Hematopoietic multipotent progenitor cell treated with erythropoietin and hydrocortisone succinate and interleukin-3 and kit ligand, for 4 days (in vitro differentiated cells): Measurements from ENCODE around the gene CLCN7.

Source experiments
- DNase-seq: peaks from one replicate; pipeline ENCODE4 v3.0.0-alpha.2; 2015

CLCN7 gene, protein sequence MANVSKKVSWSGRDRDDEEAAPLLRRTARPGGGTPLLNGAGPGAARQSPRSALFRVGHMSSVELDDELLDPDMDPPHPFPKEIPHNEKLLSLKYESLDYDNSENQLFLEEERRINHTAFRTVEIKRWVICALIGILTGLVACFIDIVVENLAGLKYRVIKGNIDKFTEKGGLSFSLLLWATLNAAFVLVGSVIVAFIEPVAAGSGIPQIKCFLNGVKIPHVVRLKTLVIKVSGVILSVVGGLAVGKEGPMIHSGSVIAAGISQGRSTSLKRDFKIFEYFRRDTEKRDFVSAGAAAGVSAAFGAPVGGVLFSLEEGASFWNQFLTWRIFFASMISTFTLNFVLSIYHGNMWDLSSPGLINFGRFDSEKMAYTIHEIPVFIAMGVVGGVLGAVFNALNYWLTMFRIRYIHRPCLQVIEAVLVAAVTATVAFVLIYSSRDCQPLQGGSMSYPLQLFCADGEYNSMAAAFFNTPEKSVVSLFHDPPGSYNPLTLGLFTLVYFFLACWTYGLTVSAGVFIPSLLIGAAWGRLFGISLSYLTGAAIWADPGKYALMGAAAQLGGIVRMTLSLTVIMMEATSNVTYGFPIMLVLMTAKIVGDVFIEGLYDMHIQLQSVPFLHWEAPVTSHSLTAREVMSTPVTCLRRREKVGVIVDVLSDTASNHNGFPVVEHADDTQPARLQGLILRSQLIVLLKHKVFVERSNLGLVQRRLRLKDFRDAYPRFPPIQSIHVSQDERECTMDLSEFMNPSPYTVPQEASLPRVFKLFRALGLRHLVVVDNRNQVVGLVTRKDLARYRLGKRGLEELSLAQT

DNA sequence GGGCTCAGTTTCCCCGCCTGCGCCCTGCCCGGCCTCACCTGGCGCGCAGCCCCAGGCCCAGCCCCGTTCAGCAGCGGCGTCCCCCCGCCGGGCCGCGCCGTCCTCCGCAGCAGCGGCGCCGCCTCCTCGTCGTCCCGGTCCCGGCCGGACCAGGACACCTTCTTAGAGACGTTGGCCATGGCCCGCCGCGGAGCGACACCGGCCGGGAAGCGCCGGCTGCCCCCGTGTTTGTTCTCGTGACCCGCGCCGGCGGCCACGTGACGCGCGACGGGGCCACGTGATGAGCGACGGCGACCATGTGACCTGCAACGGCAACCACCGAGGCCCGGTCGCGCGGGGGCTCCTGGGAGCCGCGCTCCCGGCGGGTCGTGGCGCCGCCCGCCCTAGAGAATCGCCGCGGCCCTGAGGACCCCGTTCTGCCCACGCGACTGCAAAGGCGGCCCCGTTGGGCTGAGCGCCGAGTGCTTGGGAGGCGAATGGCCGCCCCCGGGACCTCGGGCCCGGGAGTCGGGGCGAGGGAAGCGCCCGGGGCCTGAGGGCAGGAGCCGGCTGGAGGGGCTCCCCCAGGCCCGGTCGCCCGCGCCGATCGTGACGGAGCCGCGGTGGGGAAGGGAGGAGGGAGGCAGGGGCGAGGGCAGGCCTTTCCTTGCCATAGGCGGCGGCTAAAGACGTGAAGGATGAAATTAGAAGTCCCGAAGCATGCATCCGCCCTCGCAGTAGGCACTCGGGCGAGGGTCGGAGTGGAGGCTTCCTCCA lies at the start of gene CLCN7:
Gene CLCN7 (minus strand): TSS at position 233 of the 756 bp plus-strand sequence. CDS start 54 bp downstream, at position 179.
- DNase-seq, result peak; percentile 93

DNA sequence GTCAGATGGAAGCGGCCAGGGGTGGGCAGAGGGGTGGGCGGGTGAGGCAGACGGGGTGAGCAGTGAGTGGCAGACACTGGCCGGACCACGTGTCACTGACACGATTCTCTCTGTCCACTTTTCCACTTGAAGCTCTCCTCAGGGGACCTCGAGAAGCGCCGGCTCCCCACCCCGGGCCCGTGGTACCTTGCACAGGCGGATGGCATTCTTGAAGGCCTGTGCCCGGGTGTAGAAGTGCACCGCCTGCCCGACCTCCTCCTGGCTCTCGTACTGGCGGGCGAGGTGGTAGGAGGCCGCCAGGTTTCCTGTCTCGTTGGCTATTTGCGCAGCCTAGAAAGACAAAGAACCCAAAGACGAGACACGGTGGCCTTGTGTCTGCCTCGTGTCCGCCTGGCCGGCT lies 49.5 kb upstream of the CLCN7 start:
- no peak for DNase-seq

DNA sequence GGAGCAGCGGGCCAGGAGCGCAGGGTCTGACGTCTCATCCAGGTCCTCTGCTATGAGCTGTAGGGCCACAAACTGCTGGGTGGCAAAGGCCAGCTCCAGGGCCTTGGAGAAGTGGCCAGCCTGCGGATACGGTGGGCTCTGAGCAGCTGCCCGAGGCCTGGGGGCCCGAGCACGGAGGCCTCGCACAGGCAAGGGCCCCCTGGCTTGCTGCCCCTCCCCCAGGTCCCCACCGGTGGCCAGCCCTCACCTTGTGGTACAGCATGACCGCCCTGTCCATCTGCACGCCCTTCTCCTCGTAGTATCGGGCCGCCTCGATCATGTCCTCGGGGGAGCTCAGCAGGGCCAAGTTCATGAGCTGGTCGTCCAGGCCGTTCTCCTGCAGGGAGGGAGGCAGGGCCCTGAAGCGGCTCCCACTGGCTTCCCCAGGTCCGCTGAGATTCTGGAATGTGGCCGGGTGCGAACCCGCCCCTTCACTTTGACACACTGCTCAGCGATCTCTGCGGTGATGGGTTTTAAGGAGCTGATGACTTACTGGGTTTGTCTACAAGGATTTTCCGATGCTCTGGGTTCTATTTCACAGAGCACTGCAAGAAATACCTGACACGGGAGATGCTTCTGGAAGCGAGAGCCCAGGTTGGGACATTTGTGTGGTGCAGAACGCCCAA lies 48.9 kb upstream of the CLCN7 start:
- DNase-seq, result no peak

DNA sequence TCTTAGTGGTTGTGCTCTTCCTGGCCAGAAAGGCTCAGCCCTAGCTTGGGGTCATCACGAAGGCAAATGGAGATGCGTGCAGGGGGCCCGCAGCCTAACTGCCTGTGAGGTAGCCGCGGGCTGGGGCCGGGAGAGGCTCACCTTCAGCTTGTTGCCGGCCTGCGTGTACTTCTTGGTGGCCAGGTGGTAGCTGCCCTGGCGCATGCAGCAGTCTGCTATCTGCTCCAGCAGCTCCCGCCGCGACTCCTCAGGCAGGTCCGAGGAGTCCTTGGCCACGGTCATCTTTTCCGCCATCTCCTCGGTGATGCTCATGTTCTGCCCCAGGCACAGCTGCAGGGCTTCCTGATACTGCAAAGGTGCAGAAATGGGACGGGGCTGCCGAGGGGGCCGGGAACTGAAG lies 45.6 kb upstream of the CLCN7 start:
- DNase-seq, result no peak

DNA sequence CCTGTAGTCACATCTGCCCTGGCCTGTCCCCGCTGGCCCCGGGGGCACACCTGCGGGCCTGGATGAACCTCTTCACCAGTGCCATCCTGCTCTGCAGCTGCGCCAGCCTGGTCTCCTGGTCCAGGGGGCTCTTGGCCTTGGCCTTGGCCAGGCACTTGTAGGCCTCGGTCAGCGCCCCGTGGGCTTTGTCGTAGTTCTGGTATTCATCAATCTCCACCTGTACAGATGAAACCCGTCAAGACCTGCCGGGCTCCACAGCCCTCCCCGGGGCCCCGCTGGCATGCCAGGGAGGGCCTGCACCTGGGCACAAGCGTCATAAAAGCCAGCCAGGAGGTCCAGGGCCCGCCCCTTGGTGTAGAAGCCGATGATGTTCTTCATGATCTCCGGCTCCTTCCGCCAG lies 45.0 kb upstream of the CLCN7 start:
- DNase-seq, result no peak

DNA sequence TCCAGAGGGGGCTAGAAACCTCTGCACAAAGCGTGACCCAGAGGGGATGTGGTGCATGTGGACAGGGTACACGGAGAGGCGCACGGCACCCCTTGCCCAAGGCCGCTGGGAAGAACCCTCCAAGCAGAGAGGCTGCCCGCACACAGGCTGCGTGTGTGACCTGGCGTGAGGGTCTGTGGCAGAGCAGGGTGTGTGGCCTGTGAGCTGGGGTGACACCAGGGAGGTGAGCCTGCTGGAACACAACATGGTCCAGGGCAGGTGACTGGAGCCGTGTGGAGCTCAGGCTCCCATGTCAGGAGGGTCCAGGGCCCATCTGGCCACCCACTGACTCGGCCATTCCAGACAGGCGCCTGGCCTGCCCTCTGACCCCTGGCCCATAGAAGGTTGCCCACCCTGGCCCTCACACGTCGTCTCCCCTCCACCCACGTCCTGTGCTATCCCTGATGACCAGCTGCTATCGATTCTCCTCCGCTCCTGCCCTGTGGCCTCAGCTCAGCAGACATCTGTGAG lies 43.9 kb upstream of the CLCN7 start:
- DNase-seq, result no peak

DNA sequence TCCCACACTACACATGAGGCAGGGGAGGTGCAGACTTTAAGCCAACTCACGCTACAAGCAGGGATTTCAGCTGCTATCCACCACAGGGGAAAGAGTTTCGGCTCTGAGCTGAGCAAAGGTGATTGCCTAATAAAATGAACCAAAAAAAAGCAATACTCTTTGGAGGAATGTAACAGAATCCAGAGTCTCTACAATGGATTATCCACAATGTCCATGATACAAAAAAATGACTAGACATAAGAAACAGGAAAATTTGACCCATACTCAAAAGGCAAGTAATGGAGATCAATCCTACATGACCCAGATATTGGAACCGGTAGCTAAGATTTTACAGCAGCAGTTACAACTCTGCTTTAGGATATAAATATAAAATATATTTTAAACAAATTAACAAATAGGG lies 39.7 kb upstream of the CLCN7 start:
- DNase-seq, result no peak

DNA sequence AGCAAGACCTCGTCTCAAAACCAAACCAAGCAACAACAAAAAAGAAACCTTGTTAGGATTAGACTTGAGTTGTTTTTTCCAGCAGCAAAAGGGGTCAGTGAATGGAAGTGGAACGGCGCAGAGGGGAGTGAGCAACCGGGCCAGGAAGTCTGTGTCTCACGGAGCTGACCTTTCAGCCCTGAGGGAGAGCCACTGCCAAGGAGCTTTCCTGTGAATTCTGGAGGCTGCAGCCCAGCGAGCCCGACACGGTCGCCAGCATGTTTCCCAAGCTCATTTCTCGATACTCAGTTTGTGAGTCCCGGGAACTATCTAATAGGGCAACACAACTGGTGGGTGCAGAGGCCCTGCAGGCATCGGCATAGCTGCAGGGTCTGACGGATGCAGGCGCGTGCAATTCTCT lies 37.9 kb upstream of the CLCN7 start:
- DNase-seq, result no peak

DNA sequence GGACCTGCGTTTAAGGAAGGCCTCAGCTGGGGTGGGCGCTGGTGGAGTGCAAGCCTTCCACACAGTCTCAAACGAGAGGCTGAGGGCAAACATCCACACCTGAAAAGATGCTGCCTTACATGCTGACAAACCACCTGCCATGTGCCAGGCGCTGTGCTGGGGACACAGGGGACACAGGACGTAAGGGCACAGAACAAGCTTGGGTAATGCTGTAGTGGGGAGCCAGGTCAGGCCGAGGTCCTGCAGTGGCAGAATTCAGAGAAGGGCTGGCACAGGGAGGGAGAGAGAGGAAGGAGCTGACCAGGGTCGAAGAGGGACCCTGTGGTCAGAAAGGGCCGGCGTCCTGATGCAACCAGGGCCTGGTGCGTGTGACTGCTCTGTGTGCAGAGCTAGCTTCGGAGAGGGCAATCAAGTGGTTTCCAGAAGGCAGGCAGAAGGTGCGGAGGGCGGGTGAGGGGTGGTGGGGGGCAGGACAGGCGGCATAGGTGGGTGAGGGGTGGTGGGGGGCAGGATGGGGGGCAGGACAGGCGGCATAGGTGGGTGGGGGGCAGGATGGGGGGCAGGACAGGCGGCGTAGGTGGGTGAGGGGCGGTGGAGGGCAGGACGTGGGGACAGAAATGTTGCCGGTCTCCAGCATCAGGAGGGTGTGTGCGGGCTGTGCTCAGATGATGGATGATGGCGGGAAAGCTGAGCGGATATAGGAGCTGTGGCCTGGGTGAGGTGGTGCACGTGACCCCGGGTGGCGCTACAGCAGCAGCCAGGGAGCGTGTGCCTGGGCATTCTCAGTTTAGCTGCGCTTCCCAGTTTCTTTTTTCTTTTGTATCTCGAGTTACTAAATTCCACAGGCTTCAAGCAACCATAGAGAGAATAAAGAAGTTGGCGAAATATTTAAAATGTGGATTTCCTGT lies 37.1 kb upstream of the CLCN7 start:
- no peak for DNase-seq

DNA sequence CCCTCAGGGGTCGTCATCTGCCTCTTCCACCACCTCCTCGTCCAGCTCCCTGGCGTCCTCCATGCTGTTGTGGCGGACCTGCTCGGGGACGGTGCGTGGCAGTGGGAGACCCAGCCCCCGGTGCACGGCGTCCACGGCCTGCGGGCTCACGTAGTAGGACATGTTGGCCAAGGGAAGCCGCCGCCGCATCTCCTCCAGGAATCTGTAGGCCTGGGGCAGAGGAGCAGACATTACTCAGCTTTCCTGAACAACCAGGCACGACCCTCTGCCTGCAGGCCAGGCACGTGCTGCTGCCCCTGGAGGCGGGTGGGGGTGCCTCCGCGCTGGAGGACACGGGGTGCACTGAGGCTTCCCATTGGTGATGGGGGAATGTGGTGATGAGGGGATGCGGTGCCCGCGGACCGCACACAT lies 36.1 kb upstream of the CLCN7 start:
- DNase-seq, result no peak

DNA sequence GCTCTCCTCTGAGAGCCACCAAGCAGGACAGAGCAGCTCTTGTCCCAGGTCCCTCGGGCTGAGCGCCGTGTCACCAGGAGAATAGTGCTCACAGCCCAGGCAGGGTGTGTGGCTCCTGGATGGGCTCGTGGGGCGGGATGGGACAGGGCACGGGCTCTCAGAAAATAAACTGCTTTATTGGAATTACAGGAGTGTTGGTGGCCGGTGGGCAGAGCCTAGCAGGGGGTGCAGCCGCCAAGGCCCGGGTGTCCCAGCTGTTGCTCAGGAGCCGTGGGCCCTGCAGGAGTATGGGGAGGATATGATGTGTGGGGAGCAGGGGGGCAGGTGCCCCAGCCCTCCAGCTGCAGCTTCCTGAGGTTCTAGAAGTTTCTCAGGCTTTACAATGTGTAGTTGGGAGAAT lies 35.4 kb upstream of the CLCN7 start:
- DNase-seq, result no peak

DNA sequence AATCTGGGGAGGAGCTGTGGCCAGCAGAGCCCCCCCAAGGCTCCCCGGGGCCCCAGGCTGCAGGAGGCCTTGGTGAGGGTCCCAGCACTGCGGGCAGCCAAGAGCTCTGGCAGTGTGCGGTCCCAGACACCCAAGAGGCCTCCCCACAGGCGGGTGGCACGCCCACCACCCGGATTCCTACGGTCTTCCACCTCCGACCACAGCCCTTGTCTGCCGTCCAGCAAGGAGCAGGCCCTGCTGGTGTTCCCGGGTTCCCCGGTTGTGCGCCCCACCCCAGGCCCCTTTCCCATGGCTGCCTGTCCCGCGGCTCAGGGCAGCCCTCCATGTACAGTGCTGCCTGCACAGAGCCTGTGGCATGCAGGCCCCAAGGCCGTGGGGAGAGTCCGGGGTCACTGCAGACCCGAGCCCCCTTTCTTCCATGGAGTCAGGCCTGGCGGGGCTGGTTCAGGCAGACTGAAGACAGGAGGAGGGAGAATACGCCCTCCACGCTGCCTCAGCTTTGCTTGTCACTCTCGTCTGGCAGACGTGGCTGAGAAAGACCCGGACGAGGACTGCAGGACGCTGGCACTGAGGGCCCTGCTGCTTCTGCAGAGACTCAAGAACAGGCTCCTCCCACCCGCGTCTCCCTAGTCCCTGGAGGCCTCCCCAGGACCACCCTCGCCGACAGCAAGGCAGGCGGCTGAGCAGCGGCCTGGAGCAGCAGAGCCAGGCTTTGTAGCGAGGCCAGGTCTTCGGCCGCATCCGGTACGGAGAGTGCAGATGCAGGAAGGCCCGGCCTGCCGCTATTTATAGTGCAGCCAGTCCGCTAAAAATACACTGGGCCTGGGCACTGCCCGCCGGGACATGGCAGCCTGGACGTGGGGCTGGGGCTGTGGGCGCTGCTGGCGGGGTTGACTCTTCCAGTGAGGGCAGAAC lies 34.7 kb upstream of the CLCN7 start:
- no peak for DNase-seq

DNA sequence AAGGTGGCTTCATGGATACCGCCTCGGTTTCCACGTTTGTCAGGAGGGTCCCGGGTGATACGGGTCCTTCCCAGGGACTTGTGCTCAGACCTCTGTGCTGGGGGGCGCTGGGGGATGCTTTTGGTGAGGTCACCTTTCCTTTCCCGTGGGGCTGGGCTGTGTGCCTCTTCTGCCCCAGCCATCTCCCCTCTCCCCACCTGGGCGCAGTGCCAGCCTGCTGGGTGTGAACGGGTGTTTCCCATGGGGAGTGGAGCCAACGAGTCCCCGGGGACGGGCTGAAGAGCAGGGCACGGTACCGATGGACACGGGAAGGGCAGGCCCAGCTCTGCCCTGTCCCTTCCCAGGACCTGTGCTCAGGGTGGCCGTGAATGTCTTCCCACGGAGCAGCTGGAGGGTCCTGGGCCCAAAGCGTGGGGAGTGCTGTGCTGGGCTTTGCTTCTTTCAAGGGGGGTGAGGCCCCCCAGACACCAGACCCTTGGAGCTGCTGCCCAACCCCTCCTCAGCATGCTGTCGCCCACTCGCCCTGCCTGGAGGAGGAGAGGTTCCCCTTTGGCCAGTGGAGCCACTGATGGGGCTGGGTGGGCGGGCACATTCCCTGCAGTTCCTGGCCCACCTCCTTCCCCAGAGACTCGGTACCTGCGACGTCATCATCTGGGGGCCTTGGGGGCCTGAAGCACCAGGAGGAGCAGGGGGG lies 33.8 kb upstream of the CLCN7 start:
- DNase-seq, result no peak

DNA sequence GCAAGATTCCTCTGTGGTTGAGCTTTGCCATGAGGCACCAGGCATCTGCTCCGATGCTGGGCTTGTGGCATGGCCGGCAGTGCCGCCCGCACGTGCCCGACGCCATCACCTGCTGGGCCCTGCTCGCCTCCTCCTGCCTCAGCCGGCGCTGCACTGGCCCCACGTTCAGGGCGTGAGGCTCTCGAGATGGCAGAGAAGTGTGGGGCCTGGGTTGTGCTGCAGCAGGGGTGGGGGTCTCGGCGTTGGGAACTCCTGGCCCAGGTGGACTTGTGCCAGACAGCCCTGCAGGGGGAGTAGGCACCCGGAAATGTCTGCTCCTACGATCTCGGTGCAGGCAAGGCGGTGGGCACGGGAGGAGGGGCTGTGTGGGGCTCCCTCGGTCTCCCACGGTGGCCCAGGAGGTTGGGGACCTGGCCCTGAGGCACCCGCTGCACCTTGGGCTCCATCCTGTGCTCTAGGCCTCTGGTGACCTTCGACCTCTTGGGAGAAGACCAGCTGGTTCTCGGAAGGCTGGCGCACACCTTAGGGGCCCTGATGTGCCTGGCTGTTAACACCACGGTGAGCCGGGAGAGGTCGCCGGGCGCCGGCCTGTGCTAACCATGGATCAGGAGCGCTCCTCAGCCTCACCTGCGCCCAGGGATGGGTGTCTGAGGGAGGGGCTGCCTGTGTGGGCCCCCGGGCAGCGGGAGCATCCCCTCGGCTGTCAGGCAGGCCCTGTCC lies 31.8 kb upstream of the CLCN7 start:
- DNase-seq, result no peak

DNA sequence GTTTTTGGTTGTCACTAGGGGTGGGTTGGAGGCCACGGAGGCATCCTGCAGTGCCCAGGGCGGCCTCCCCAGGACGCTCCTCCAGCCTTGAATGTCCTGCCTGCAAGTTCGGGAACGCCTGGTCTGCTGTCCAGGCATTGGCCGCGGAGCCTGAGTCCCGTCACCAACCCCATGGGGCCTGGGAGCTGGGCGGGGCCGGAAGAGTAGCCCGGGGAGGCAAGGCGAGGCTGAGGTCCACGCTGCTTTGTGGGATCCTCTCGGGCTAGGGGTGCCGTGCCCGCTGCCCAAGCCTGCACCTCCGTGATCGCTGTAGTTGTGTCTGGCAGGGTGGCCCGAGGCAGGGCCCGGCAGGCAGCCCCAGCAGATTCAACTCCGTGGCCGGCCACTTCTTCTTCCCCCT lies 31.1 kb upstream of the CLCN7 start:
- no peak for DNase-seq

DNA sequence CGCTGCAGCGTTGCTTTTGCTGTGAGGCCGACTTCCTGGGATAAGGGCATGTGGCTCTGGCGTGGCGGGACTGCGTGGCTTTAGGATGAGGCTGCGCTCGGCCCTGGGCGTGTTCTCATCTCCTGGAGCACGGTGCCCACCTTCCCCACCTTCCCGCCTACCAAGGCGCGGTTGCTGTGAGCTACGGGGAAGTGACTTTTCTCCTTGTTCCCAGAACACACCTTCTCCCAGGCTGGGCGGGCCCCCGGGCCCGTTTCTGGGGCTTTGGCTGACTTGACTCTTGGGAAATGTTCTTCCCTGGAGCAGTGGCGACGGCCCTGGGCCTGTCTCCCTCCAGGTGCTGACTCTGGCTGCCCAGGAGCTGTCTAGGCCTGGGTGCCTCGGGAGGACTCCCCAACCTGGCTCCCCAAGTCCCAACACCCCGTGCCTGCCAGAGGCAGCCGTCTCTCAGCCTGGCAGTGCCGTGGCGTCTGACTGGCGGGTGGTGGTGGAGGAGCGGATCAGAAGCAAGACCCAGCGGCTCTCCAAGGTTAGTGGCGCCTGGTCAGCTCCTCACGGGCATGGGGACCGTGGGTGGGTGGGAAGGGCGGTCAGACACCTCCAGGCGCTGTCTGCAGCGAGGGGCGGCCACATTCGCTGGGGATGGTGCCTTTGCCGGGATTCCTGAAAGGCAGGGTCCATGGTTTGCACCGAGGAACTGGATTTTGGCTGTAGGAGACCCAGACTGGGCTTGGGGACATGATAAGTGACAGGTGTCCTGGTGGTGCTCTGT lies 30.4 kb upstream of the CLCN7 start:
- DNase-seq, result no peak

DNA sequence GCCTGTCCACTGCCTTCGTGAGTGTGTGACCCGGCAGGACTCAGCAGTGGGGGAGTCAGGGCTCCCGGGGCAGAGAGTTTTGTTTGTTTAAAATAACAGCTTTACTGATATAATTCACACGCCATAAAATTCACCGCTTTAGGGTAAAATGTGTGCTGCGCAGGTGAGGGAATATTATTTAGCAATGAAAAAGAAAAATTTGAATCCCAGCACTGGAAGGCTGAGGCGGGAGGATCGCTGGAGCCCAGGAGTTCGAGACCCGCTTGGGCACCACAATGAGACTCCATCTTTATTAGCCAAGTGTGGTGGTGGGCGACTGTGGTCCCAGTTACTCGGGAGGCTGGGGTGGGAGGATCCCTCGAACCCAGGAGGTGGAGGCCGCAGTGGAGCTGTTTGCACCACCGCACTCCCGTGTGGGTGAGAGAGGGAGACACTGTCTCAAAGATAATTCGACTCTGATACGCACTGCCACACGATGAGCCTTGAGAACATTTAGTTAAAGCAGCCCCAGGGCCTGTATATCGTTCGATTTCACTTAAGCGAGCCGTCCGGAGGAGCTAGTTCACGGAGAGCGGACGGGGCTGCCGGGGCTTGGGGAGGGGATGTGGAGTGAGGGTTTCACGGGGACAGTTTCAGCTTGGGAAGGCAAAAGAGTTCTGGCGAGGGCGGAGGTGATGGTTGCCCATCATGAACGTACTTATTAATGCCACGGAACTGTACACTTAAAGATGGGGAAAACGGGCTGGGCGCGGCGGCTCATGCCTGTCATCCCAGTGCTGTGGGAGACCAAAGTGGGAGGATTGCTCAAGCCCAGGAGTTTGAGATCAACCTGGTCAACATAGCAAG lies 28.5 kb upstream of the CLCN7 start:
- DNase-seq, result no peak
